Neural progenitor cell (in vitro differentiated cells): Measurements from ENCODE around the gene KLHL20.

Experiments used
- CTCF ChIP-seq: fragments of 200-600 bp; sonication (generic); IDR thresholded peaks from 2 replicates; pipeline ENCODE4 v1.5.1; 2017; ENCODE audit warnings: antibody characterized with exemption, mild to moderate bottlenecking
- EZH2 ChIP-seq: fragments of 200-600 bp; sonication (generic); IDR thresholded peaks from 2 replicates; pipeline ENCODE4 v1.6.1; 2017; ENCODE audit warnings: antibody characterized with exemption, mild to moderate bottlenecking, moderate library complexity
- EZH2phosphoT487 ChIP-seq: fragments of 200-600 bp; sonication (generic); IDR thresholded peaks from 2 replicates; pipeline ENCODE4 v1.6.1; 2017; ENCODE audit warnings: antibody characterized with exemption

GRCh38 chr1:173682184-173682583 is 32.6 kb upstream of the KLHL20 start:
- TF ChIP-seq EZH2 (no peak), EZH2phosphoT487 (no peak), CTCF (no peak)
